ENCODE data around the gene MIPOL1.
"Not testable (repeated sequence)": the region's sequence is repeated elsewhere in the genome, so short reads cannot be mapped to it uniquely, and the experiment has no call there.

MIPOL1 gene

DNA sequence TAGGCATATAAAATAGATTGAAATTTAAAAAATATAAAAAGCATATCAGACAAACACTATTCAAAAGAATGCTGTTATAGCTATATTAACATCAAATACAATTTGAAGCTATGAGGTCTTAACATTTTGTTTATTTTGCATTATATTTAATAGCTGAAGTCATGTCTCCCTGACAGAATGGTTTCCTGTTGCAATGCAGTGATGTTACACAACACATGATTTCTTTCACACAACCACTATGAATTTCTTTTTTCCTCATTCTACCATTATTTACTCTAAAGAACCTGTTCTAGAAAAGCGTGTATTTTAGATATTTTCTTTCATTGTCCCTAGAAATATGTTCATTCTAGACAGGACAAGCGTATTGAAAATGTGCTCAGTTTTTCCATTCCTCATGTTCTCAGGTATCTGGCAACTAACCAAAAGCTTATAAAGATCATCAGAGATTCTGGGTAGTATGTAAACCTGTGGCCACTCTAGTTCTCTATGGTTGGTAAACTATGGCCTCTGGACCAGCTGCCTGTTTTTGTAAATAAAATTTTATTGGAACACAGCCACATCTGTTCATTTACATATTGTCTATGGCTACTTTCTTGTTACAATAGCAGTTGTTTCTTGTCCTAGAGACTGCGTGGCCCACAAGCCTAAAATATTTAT lies 213.5 kb downstream of the MIPOL1 start:
- no peak for DNase-seq

DNA sequence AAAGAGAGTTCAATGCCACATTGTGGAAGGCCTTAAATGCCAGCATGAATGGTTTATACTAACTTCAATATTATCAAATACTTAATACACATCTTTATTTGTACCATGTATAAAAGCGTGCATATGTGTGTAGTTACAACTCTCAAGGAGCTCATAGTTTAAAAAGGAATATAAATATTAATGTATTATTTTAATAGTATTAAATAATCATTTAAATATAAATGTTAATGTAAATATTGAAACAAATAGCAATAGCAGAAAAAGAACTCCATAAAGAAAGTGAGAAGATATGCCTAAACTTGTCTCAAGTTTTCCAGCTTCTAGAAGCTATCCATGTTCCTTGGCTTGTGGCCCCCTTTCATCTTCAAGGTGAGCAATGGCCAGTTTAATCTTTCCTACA lies 215.3 kb downstream of the MIPOL1 start:
- DNase-seq, result no peak

GRCh38 chr14:37413504-37414003 lies 215.8 kb downstream of the MIPOL1 start:
- no peak for DNase-seq

DNA sequence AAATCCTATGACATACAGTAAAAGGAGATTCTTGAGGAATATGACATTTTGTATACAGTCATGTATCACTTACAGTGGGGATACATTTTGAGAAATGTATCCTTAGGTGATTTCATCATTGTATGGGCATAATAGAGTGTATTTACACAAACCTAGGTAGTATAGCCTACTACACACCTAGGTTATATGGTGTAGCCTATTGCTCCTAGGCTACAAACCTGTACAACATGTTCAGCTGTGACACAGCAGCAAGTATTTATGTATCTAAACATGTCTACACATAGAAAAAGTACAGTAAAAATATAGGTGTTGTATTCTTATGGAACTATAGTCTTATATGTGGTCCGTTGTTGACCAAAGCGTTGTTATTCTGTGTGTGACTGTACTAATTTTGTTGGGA lies 218.5 kb downstream of the MIPOL1 start:
- DNase-seq, result no peak

DNA sequence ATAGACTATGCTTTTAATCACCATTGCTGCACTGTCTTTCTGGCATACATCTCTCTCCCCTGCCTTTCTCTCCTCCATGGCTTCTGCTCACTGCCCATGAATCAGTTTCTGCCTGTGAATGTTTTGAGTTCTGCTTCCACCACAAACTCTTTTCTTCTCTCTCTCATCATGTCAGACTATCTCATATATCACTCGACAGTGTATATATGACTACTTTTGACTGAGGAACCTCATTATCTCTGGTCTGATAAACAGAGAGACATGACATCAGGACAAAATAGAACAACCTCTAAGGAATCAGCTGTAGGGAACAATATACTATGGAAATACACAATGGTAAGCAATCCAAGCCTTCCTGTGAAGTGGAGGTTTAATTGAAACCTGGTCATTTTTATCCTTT lies 219.4 kb downstream of the MIPOL1 start:
- DNase-seq, result no peak

DNA sequence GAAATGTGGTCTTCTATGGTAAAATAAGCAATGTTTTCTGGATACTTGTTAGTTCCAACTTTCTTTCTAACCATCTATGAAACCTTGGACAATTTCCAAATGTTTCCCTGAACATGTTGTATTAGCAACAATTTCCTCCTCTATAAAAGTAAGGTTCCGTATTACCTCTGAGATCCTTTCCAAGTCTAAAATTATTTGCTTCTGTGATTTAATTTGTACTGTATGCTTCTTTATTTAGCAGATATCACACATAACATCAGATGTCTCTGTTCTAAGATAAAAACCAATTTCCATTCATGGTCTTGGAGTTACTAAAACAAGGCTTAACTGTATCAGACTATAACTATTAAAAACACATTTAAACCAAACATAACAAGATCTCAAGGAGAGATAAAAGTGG lies 220.1 kb downstream of the MIPOL1 start:
- no peak for DNase-seq

DNA sequence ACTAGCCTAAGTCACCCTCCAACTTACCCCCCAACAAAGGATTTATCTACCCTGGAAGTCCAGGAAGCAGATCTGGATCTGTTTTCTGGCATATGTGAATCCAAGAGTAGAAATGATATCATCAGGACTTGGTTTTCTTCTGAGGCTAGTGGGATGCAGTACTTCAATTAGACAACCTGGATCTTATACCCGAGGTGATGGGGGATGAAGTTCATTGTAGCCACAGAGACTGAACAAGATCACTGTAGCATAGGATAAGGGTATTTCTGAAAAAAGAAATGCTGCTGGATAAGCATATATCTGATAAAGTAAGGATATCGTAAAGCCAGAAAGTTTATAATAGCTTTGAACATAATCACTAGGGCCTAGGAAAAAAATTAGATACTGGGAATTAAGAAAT lies 222.9 kb downstream of the MIPOL1 start:
- no peak for DNase-seq

DNA sequence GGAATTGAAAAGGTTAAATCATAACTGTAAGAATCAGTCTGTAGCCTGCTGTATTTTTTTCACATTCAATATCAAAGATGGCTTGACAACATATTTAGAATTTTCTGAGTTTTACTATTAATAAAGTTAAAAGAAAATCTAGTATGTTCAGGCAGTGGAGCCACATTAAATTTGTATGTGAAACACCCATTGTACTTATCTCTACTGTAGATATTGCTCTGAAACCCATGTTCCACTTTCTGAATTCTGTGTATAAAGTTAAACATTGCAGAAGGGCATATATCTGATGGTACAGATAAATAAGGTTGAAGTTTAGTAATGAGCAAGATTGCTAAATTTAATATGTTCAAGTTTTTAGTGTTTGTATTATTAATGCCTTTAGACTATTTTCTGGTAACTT lies 224.6 kb downstream of the MIPOL1 start:
- no peak for DNase-seq

DNA sequence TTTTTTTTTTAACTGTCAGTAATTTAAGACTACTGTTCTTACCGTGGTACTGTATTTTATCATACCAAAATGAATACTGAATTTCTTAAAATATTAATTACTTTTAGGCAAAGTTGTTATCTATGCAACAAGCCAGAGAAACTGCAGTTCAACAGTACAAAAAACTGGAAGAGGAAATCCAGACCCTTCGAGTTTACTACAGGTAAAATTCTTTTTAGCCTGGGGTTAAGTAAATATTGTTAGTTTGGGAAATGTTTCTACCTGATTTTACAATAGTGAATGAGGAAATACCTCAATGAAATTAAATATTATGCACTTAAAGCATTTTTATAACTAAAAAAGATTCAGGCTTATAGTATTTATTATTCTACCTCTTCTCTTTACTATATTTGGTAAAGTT lies 225.0 kb downstream of the MIPOL1 start:
- no peak for DNase-seq

DNA sequence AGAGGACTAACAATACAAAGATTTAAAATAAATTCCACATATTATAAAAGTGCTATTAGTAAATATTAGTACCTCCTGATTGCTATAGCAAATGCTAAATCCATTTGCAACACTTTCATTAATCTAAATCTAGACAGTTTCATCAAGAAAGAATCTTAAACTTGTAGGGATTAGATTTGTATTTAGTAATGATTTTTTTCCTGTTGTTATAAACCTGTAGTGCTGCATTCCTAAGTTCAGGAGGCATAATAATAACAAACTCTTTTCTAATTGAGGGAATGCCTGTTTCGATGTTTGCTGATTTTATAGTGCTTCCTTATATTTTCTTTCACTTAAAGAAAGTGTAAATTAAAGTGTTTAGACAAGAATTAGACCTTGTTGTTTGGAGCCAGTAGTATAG lies 231.2 kb downstream of the MIPOL1 start:
- DNase-seq, result no peak

DNA sequence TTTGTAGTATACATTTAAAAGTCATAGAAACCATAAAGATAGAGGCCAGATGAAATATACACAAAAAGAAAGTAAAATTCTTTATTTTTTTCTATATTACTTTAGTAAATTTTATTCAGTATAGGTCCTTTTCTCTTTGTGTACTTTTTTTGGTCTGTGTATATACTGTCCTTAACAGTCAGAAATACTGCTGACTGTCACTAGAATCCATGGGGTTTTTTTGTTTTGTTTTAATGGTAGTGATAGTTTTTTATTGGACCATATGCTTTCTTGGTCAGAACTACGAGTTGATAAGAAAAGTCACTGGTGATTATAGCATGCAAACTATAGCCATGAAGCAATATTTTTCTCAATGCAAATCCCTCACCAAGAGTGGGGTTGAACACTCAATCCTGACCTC lies 231.9 kb downstream of the MIPOL1 start:
- DNase-seq, result no peak

GRCh38 chr14:37434867-37435266 lies 237.1 kb downstream of the MIPOL1 start:
- DNase-seq, result no peak

DNA sequence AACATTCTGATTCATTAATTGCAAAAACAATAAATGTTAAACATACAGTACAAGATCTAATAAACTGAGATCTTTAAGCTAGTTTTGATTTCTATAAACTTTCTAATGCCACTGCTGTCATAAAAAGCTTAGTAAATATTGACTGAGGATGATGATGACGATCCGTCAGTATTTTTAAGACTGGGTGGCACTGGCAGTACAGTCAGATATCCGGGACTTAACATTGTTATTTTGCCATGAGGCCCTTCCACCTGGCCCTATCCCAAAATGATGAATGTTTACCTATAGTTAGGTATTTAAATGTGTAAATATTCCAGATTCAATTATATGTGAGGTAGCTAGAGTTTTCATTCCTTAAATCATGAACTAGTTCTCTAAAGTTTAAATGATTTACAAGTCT lies 238.8 kb downstream of the MIPOL1 start:
- DNase-seq, result no peak

DNA sequence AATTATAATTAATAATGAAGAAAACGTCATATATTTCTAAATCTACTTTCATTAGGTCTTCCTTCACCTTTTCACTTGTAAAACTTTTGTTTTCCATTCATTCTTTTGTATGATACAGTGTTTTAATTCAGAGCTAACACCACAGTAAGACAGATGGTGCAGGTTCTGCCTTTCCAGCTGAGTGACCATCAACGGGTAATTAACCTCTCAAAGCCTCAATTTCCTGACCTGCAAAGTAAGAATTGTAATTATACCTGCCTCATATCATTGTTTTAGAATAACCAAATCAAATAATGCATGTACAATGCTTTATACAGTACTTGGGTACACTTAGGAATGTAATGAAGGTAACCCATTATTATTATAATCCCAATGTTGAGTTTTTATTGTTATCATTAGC lies 239.8 kb downstream of the MIPOL1 start:
- DNase-seq, result no peak

DNA sequence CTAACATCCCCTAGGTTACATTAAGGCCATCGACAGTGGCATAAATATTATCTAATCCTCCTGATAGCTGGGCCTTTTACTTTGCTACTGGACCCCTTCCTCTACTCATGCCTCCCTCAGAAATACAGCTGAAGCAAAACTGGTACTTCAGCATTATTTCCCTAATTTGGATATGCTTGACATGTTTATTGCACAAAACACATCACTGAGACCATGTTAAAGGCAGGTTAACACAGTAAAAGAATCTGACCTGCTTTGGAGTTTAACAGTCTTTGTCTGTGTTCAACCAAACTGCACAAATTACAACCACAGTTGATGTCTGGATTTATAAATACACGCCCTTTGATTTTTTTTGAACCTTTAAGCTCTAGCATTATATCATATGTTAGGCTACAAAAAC lies 240.7 kb downstream of the MIPOL1 start:
- no peak for DNase-seq

DNA sequence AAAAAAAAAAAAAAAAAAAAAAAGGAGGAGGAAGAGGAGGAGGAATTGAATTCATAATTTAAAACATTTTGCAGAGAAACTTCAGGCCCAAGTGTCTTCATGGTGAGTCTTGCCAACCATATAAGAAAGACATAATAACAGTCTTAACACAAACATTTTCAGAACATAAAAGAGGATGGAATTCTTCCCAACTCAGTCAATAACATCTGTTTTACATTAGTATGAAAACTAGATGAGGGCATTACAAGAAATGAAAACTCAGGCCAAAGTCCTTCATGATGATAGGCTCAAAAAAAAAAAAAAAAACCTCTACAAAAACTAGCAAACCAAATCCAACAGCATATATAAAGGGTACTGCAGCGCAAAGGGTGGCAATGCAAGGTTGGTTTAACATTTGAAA lies 245.7 kb downstream of the MIPOL1 start:
- no peak for DNase-seq

DNA sequence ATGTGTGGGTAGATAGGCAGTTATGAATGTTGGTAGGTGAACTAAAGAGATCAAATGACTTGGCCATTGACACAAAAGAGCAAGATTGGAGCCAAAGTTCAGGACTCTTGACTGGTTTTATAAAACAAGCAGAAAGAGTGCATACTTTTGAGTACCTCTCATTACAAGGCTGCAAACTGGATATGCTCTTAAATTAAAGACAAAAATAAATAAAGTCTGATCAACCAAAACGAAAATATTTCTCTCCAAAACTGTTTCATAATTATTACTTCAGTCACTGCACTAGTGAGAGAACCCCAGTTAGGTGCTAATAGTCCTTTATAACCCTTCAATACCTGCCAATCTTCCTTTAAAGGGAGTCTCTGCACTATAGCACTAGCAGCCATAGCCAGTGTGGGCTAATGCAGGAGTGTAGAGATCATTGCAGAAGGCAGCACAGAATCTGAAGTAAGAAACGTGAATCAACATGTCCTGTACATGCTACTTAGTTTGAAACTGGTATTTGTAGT lies 250.2 kb downstream of the MIPOL1 start:
- DNase-seq, result no peak

GRCh38 chr14:37452323-37452722 lies 254.6 kb downstream of the MIPOL1 start:
- DNase-seq, result no peak

- no peak for DNase-seq
Measured at GRCh38 chr14:37453985-37454384, 256.2 kb downstream of the MIPOL1 start.

GRCh38 chr14:37457334-37457733 lies 259.6 kb downstream of the MIPOL1 start:
- DNase-seq, result no peak

DNA sequence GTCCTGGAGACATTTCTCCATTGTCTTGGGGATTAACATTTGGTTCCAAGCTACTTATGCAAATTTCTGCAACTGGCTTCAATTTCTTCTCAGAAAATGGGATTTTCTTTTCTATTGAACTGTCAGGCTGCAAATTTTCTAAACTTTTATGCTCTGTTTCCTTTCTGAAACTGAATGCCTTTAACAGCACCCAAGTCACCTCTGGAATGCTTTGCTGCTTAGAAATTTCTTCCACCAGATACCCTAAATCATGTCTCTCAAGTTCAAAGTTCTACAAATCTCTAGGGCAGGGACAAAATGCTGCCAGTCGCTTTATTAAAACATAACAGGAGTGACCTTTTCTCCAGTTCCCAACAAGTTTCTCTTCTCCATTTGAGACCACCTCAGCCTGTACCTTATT lies 264.7 kb downstream of the MIPOL1 start:
- DNase-seq, result not testable (repeated sequence)

DNA sequence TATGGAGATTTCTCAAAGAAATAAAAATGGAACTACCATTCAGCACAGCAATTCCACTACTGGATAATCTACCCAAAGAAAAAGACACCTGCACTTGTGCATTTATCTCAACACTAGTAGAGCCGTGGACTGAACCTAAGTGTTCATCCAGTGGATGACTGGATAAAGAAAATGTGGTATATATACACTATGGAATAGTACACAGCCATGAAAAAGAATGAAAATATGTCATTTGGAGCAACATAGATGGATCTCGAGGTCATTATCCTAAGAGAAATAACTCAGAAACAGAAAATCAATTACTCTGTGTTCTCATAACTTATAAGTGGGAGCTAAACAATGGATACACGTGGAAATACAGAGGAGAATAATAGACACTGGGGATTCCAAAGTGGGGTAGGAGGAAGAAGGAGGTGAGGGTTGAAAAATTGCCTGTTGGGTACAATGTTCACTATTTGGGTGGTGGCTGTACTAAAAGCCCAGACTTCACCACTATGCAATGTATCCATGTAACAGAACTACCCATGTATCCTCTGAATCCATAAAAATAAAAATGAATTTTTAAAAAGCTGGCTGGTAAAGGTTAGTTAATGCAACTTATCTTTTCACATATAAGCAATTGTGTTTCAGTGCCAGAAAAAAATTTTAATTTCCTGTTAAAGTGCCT lies 266.6 kb downstream of the MIPOL1 start:
- no peak for DNase-seq

DNA sequence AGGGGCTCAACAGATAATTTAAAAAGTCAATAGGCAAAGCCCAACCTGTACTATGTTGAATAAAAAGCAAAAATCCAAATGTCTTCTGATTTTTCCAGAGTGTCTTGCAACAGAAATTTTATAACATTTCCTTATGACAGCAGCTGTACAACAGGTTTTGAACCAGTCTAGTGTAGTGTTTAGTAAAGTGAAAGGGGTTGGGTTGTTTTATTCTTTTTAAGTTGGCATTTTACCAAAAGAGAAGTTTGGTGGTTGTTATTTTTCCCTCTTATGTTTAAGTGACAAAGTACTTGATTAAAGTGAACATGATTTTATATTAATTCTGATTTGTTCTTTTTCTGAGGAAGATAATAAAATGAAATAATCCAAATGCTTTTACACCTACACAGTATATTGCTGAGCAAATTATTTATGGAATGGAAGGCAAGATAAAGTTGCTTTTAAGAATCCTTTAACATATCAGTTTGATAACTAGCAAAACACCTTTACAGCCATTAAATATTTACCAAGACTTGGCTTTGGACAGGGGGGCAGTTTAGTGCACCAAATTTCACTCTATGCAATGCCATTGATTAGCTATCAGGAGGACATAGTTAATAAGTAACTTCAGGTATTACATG lies 268.4 kb downstream of the MIPOL1 start:
- DNase-seq, result no peak

- DNase-seq, result no peak
Measured at GRCh38 chr14:37466623-37467088, 268.9 kb downstream of the MIPOL1 start.
